GM12891 (cell line): ENCODE data around the gene CERS2. TPM values are rescaled to one million over a fixed set of nuclear protein-coding genes. Genes with fewer than 3 reads are reported as not detected.

Experiments
- DNase-seq: peaks from one replicate; pipeline ENCODE4 v3.0.0; 2011; ENCODE audit warnings: low spot score; ENCODE audit not compliant: insufficient read length
- FAIRE-seq: peaks from 2 replicates; lab custom pipeline; 2011; peaks lifted over from hg19 to GRCh38; lab: Jason Lieb, UNC
- PAX5 ChIP-seq: IDR thresholded peaks from 2 replicates; pipeline ENCODE4 v1.6.1; 2011; ENCODE audit warnings: low read length, moderate library complexity, mild to moderate bottlenecking; ENCODE audit not compliant: insufficient read depth, severe bottlenecking
- POLR2A ChIP-seq: IDR thresholded peaks from 2 replicates; pipeline ENCODE4 v1.6.1; 2011; ENCODE audit warnings: low read depth, low read length, control low read depth
- POLR2AphosphoS5 ChIP-seq: IDR thresholded peaks from 2 replicates; pipeline ENCODE4 v1.6.1; 2011; ENCODE audit warnings: low read depth, low read length, control low read depth
- POU2F2 ChIP-seq: IDR thresholded peaks from 2 replicates; pipeline ENCODE4 v1.6.1; 2011; ENCODE audit warnings: low read depth, mild to moderate bottlenecking, control low read depth, low read length, moderate library complexity
- SPI1 ChIP-seq: IDR thresholded peaks from 2 replicates; pipeline ENCODE4 v1.6.1; 2011; ENCODE audit warnings: low read depth, low read length, control low read depth
- TAF1 ChIP-seq: IDR thresholded peaks from 2 replicates; pipeline ENCODE4 v1.6.1; 2011; ENCODE audit warnings: low read depth, low read length, control low read depth
- polyA plus RNA-seq: library from polyadenylated mRNA; unstranded; fragments of >200 nt; gene quantifications from one replicate; pipeline ENCODE4 v1.2.1, GENCODE V29; 2012; ENCODE audit warnings: low read depth, missing spikeins, inconsistent platforms; ENCODE audit not compliant: missing spikeins

The CERS2 gene
- polyA plus RNA-seq: 24.9 TPM

- FAIRE-seq: no peak
- DNase-seq: peak; percentile 75
- TF ChIP-seq POLR2AphosphoS5: no peak
- TF ChIP-seq POLR2A: no peak
- no peak for TF ChIP-seq POU2F2
- TF ChIP-seq SPI1: no peak
- no peak for TF ChIP-seq TAF1
- no peak for TF ChIP-seq PAX5
These were observed at the start of gene CERS2 for GRCh38 chr1:150974580-150975478. TSS of gene CERS2 (minus strand) at chr1:150974835. CDS start at chr1:150969090, 5,745 bp downstream.

- TF ChIP-seq POLR2AphosphoS5: no peak
- no peak for TF ChIP-seq POU2F2
- no peak for TF ChIP-seq TAF1
- TF ChIP-seq PAX5: no peak
- TF ChIP-seq POLR2A: no peak
- no peak for TF ChIP-seq SPI1
- FAIRE-seq (no peak), DNase-seq (no peak)
These were observed 38.9 kb upstream of the CERS2 start for GRCh38 chr1:151013518-151013917.

- no peak for DNase-seq
- no peak for FAIRE-seq
- TF ChIP-seq POLR2AphosphoS5 (no peak), POLR2A (no peak), POU2F2 (no peak), SPI1 (no peak), TAF1 (no peak), PAX5 (no peak)
These were observed 38.2 kb upstream of the CERS2 start for GRCh38 chr1:151012684-151013471.

- TF ChIP-seq POLR2AphosphoS5 (no peak), POU2F2 (no peak), POLR2A (no peak), TAF1 (no peak), SPI1 (no peak), PAX5 (no peak)
- FAIRE-seq (no peak), DNase-seq (no peak)
These were observed 36.7 kb upstream of the CERS2 start for GRCh38 chr1:151011154-151011850.

- FAIRE-seq (no peak), DNase-seq (no peak)
- TF ChIP-seq SPI1 (no peak), POLR2AphosphoS5 (no peak), POU2F2 (no peak), PAX5 (no peak), TAF1 (no peak), POLR2A (no peak)
These were observed 35.7 kb upstream of the CERS2 start for GRCh38 chr1:151010346-151010726.

GRCh38 chr1:151009674-151010345, 35.2 kb upstream of the CERS2 start:
- TF ChIP-seq PAX5 (no peak), POU2F2 (no peak), POLR2AphosphoS5 (no peak), TAF1 (no peak), POLR2A (no peak), SPI1 (no peak)
- FAIRE-seq (no peak), DNase-seq (no peak)

- no peak for TF ChIP-seq POU2F2
- no peak for TF ChIP-seq PAX5
- TF ChIP-seq SPI1: no peak
- TF ChIP-seq POLR2A: no peak
- TF ChIP-seq POLR2AphosphoS5: no peak
- no peak for TF ChIP-seq TAF1
- no peak for DNase-seq
- peak; percentile 13 for FAIRE-seq
These were observed 34.6 kb upstream of the CERS2 start for GRCh38 chr1:151009206-151009587.
